CD8-positive, alpha-beta memory T cell (primary cell): ENCODE results near the gene CFAP161. TPM values are rescaled to one million over a fixed set of nuclear protein-coding genes. Genes with fewer than 3 reads are reported as not detected.

Source experiments
- CTCF ChIA-PET: fragments of 350-600 bp; sonication (Branson Sonifier 250); formaldehyde crosslinking; loops from one replicate; lab custom pipeline; 2021; ENCODE audit warnings: antibody characterized with exemption; lab: Charles Lee
- POLR2A ChIA-PET: fragments of 350-600 bp; sonication (Branson Sonifier 250); formaldehyde crosslinking; loops from one replicate; lab custom pipeline; 2021; ENCODE audit warnings: antibody characterized with exemption; lab: Charles Lee
- DNase-seq, 5 donors: peaks; one replicate each; pipeline versions ENCODE4 v3.0.0 to v3.0.0-alpha.2; 2020 to 2022; ENCODE audit warnings: mixed read lengths in 1 of 5
- H3K27ac ChIP-seq: one replicate; pipeline ENCODE4 v1.7.0; 2013; ENCODE audit warnings: low read depth, mild to moderate bottlenecking, low read length, moderate library complexity
- H3K27me3 ChIP-seq: 2 replicates; pipeline ENCODE4 v1.7.0; 2013; ENCODE audit warnings: low read length, mild to moderate bottlenecking; ENCODE audit not compliant: insufficient read depth, poor library complexity, severe bottlenecking
- H3K36me3 ChIP-seq: 2 replicates; pipeline ENCODE4 v1.7.0; 2013; ENCODE audit warnings: mild to moderate bottlenecking, low read length, moderate library complexity; ENCODE audit not compliant: insufficient read depth
- H3K4me1 ChIP-seq: 2 replicates; pipeline ENCODE4 v1.7.0; 2013; ENCODE audit warnings: mild to moderate bottlenecking, low read length, moderate library complexity; ENCODE audit not compliant: insufficient read depth
- H3K4me3 ChIP-seq: 2 replicates; pipeline ENCODE4 v1.7.0; 2013; ENCODE audit warnings: mild to moderate bottlenecking, low read length
- H3K9me3 ChIP-seq: 2 replicates; pipeline ENCODE4 v1.7.0; 2013; ENCODE audit warnings: mild to moderate bottlenecking, low read length
- H3K27ac Mint-ChIP-seq, 8 donors: one replicate each; pipeline ENCODE4 v1.8.0; 2020 to 2021; ENCODE audit warnings: mixed read lengths in 8 of 8, mild to moderate bottlenecking in 6 of 8, inconsistent platforms in 3 of 8, moderate library complexity in 3 of 8
- H3K27me3 Mint-ChIP-seq, 2 donors: one replicate each; pipeline ENCODE4 v1.8.0; 2020 to 2021; ENCODE audit warnings: mixed read lengths in 2 of 2, mild to moderate bottlenecking in 1 of 2, moderate library complexity in 1 of 2
- H3K36me3 Mint-ChIP-seq, 3 donors: one replicate each; pipeline ENCODE4 v1.8.0; 2020 to 2021; ENCODE audit warnings: mixed read lengths in 3 of 3, inconsistent platforms in 1 of 3, mild to moderate bottlenecking in 1 of 3
- H3K4me1 Mint-ChIP-seq, 3 donors: one replicate each; pipeline ENCODE4 v1.8.0; 2020 to 2021; ENCODE audit warnings: mixed read lengths in 3 of 3, inconsistent platforms in 1 of 3, mild to moderate bottlenecking in 1 of 3
- H3K4me3 Mint-ChIP-seq, 7 donors: one replicate each; pipeline ENCODE4 v1.8.0; 2020 to 2021; ENCODE audit warnings: mixed read lengths in 7 of 7, mild to moderate bottlenecking in 6 of 7, moderate library complexity in 4 of 7, inconsistent platforms in 2 of 7
- H3K9me3 Mint-ChIP-seq, 5 donors: one replicate each; pipeline ENCODE4 v1.8.0; 2020 to 2022; ENCODE audit warnings: mixed read lengths in 5 of 5, mild to moderate bottlenecking in 3 of 5, moderate library complexity in 2 of 5, inconsistent platforms in 1 of 5
- polyA plus RNA-seq: library from polyadenylated mRNA; unstranded; fragments of 300-500 nt; fragmentation: Illumina TruSeq; gene quantifications from one replicate; pipeline ENCODE4 v1.2.3, GENCODE V29; 2021
- total RNA-seq, 2 experiments: library from RNA; stranded (reverse); gene quantifications; one replicate each; pipeline ENCODE4 v1.2.3, GENCODE V29; 2021

Gene CFAP161
- total and polyA plus RNA-seq, 3 experiments from 2014 or later = not detected

DNA sequence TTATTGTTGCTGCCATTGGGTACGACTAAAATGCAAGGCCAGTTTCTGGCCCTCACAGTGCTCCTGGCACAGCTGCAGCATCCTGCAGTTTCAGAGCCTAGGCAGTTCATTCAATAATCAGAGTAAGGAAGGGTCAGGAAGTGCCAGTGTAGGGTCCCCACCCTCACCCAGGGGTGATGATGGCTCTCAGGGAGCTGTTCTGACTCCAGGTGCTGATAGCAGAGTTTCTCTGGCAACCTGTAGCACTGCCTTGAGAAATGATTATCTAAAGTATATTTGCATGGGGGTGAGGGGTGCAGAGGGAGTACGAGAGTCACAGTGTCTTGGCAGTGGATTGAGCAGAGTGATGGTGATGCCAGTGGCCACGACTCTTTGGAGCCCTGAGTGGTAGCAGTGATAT, 47.1 kb downstream of the CFAP161 start:
- no peak overlapping the region for H3K27ac Mint-ChIP-seq
- H3K4me3 Mint-ChIP-seq = no peak overlapping the region
- CTCF ChIA-PET = no interaction called here
- H3K36me3 ChIP-seq = no peaks in the 10 kb centered on the region
- no peak overlapping the region for H3K27ac ChIP-seq
- DNase-seq = no peak
- H3K9me3 ChIP-seq = no peaks in the 10 kb centered on the region
- H3K27me3 Mint-ChIP-seq = peaks cover 26 to 41% of the 10 kb centered on the region in 2 donors
- no peak overlapping the region for H3K4me3 ChIP-seq
- no peaks in the 10 kb centered on the region for H3K36me3 Mint-ChIP-seq
- H3K27me3 ChIP-seq = no peaks in the 10 kb centered on the region
- peaks cover 0 to 2% (median 0%) of the 10 kb centered on the region in 3 donors for H3K4me1 Mint-ChIP-seq
- H3K9me3 Mint-ChIP-seq = no peaks in the 10 kb centered on the region
- POLR2A ChIA-PET = no interaction called here
- no peaks in the 10 kb centered on the region for H3K4me1 ChIP-seq

GRCh38 chr15:81182031-81182755, 48.1 kb downstream of the CFAP161 start:
- Mint-ChIP-seq H3K4me3 (no peak overlapping the region), H3K4me1 (peaks cover 0 to 2% (median 0%) of the 10 kb centered on the region in 3 donors), H3K9me3 (no peaks in the 10 kb centered on the region), H3K36me3 (no peaks in the 10 kb centered on the region), H3K27ac (no peak overlapping the region), H3K27me3 (peaks cover 20 to 41% of the 10 kb centered on the region in 2 donors)
- no peak overlapping the region for H3K4me3 ChIP-seq
- H3K36me3 ChIP-seq = no peaks in the 10 kb centered on the region
- ChIA-PET POLR2A (no interaction called here), CTCF (no interaction called here)
- H3K9me3 ChIP-seq = no peaks in the 10 kb centered on the region
- H3K27ac ChIP-seq = no peak overlapping the region
- no peak for DNase-seq
- no peaks in the 10 kb centered on the region for H3K27me3 ChIP-seq
- no peaks in the 10 kb centered on the region for H3K4me1 ChIP-seq

- H3K27me3 Mint-ChIP-seq = peaks cover 19 to 43% of the 10 kb centered on the region in 2 donors
- peaks cover 0 to 2% (median 0%) of the 10 kb centered on the region in 3 donors for H3K4me1 Mint-ChIP-seq
- Histone ChIP-seq H3K27me3 (no peaks in the 10 kb centered on the region), H3K9me3 (no peaks in the 10 kb centered on the region), H3K36me3 (no peaks in the 10 kb centered on the region), H3K27ac (no peak overlapping the region), H3K4me3 (no peak overlapping the region), H3K4me1 (no peaks in the 10 kb centered on the region)
- no peak overlapping the region for H3K4me3 Mint-ChIP-seq
- no peaks in the 10 kb centered on the region for H3K9me3 Mint-ChIP-seq
- no peaks in the 10 kb centered on the region for H3K36me3 Mint-ChIP-seq
- ChIA-PET POLR2A (no interaction called here), CTCF (no interaction called here)
- no peak overlapping the region for H3K27ac Mint-ChIP-seq
- DNase-seq = no peak
Observed at GRCh38 chr15:81182756-81183438, 48.8 kb downstream of the CFAP161 start.

- POLR2A ChIA-PET = no interaction called here
Observed at GRCh38 chr15:81183439-81183775, 49.3 kb downstream of the CFAP161 start.

DNA sequence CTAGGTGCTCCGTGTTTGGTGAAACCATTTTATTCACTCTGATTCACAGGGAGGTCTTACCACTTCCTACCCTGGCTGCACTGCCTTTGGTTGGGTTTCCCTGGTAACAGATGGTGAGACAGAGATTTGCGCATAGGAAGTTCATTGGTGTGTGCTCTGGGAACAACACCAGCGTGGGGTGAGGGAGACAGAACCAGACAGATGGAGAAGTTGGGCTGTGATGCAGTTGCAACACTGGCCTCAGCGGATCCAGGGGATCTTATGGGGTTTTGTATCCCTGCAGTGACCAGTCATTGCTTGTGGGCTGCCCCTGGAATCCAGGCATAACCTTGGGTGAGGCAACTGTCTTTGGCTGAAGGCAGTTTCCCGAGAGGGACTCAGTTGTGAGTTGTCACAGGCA, 50.1 kb downstream of the CFAP161 start:
- no peaks in the 10 kb centered on the region for H3K4me1 ChIP-seq
- ChIA-PET CTCF (no interaction called here), POLR2A (no interaction called here)
- Mint-ChIP-seq H3K27ac (no peak overlapping the region), H3K4me1 (peaks cover 0 to 2% (median 0%) of the 10 kb centered on the region in 3 donors), H3K36me3 (no peaks in the 10 kb centered on the region), H3K4me3 (no peak overlapping the region), H3K9me3 (no peaks in the 10 kb centered on the region), H3K27me3 (peaks cover 19 to 51% of the 10 kb centered on the region in 2 donors)
- no peaks in the 10 kb centered on the region for H3K27me3 ChIP-seq
- H3K36me3 ChIP-seq = no peaks in the 10 kb centered on the region
- no peaks in the 10 kb centered on the region for H3K9me3 ChIP-seq
- DNase-seq = no peak
- no peak overlapping the region for H3K27ac ChIP-seq
- no peak overlapping the region for H3K4me3 ChIP-seq

More at GRCh38 chr15:81183439-81183775, 49.3 kb downstream of the CFAP161 start:
- no peaks in the 10 kb centered on the region for H3K4me1 ChIP-seq
- no peak overlapping the region for H3K4me3 Mint-ChIP-seq
- peaks cover 19 to 48% of the 10 kb centered on the region in 2 donors for H3K27me3 Mint-ChIP-seq
- H3K36me3 ChIP-seq = no peaks in the 10 kb centered on the region
- no peak overlapping the region for H3K27ac ChIP-seq
- no peaks in the 10 kb centered on the region for H3K9me3 ChIP-seq
- no peak for DNase-seq
- no peaks in the 10 kb centered on the region for H3K36me3 Mint-ChIP-seq
- CTCF ChIA-PET = no interaction called here
- H3K27ac Mint-ChIP-seq = no peak overlapping the region
- H3K9me3 Mint-ChIP-seq = no peaks in the 10 kb centered on the region
- H3K4me1 Mint-ChIP-seq = peaks cover 0 to 2% (median 0%) of the 10 kb centered on the region in 3 donors
- H3K27me3 ChIP-seq = no peaks in the 10 kb centered on the region
- no peak overlapping the region for H3K4me3 ChIP-seq

DNA sequence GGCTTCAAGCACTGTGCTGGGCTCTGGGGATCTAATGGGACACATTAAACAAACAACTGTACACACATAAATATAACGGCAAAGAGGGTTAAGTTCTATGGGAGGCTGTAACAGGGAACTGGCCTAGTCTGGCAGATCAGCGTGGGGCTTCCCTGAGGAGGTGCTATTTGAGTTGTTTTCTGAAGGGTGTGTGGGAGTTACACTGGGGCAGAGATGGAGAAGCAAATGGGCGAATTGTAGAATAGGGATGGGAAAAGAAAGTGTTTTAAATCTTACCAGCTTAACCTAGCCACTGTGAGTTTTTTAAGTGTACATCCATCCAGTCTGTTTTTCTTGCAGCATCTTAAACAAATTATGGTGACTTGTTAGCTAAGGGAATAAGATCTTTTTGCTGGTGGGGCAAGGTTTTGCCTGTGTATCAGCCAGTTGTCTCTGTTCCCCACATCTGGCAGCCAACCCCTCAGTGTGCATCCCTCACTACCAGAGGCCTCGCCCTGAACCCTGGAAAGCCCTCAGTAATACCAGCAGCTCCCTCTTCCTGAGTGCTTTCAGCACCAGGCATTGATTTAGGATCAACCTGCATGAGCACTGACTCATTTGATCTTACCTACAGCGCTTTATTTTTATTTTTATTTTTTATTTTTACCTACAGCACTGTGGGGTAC, 51.7 kb downstream of the CFAP161 start:
- ChIA-PET POLR2A (no interaction called here), CTCF (no interaction called here)
- H3K4me3 ChIP-seq = no peak overlapping the region
- H3K27ac Mint-ChIP-seq = no peak overlapping the region
- no peak overlapping the region for H3K4me3 Mint-ChIP-seq
- no peaks in the 10 kb centered on the region for H3K4me1 ChIP-seq
- H3K4me1 Mint-ChIP-seq = peaks cover 0 to 2% (median 0%) of the 10 kb centered on the region in 3 donors
- H3K36me3 Mint-ChIP-seq = no peaks in the 10 kb centered on the region
- H3K36me3 ChIP-seq = no peaks in the 10 kb centered on the region
- no peaks in the 10 kb centered on the region for H3K27me3 ChIP-seq
- peaks cover 16 to 51% of the 10 kb centered on the region in 2 donors for H3K27me3 Mint-ChIP-seq
- DNase-seq = no peak
- H3K27ac ChIP-seq = no peak overlapping the region
- no peaks in the 10 kb centered on the region for H3K9me3 ChIP-seq
- H3K9me3 Mint-ChIP-seq = no peaks in the 10 kb centered on the region

DNA sequence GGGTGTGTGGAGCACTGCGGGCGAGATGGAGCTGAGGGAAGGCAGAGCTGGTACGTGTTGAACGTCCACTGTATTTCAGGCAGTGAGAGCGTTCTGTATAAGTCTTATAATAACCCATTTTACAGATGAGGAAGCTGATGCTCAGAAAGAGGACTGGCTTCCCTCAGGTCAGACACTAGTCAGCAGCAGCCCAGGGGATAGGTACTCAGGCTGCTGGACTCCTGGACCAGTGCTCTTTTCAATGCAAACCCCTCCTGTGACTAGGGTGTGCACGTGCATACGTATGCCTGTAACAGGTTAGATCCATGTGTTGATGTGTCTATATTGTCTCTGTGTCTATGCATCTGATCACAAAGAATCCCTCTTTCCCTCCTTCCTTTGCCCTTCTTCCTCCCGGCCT, 54.3 kb downstream of the CFAP161 start:
- Mint-ChIP-seq H3K4me3 (no peak overlapping the region), H3K4me1 (peaks cover 0 to 2% (median 0%) of the 10 kb centered on the region in 3 donors), H3K27me3 (peaks cover 13 to 49% of the 10 kb centered on the region in 2 donors), H3K27ac (no peak overlapping the region), H3K36me3 (no peaks in the 10 kb centered on the region), H3K9me3 (no peaks in the 10 kb centered on the region)
- H3K36me3 ChIP-seq = no peaks in the 10 kb centered on the region
- H3K4me3 ChIP-seq = no peak overlapping the region
- DNase-seq = no peak
- POLR2A ChIA-PET = no interaction called here
- H3K27ac ChIP-seq = no peak overlapping the region
- no peaks in the 10 kb centered on the region for H3K27me3 ChIP-seq
- no peaks in the 10 kb centered on the region for H3K9me3 ChIP-seq
- no peaks in the 10 kb centered on the region for H3K4me1 ChIP-seq
- CTCF ChIA-PET = no interaction called here
